K562 (cell line): Measurements from ENCODE around the gene HSPB7. TPM values are rescaled to one million over a fixed set of nuclear protein-coding genes. Genes with fewer than 3 reads are reported as not detected.
A peak's percentile ranks its signal among the peaks of the same experiment; 100 is the strongest.

ENCODE experiments used
- ATAC-seq: fragments of 200-7000 bp; cut with Tn5 transposase; 3 replicates; pipeline ENCODE4 v1.9.1; 2020; ENCODE audit warnings: moderate library complexity
- BruUV-seq: library from RNA; stranded (reverse); fragments of 400-500 nt; replicated peaks from 2 replicates; lab custom pipeline; 2021; lab: Mats Ljungman, UMichigan
- CTCF ChIA-PET: fragments of 300-600 bp; formaldehyde crosslinking; extraction: SDS; loops from one replicate; lab custom pipeline; 2021; ENCODE audit warnings: low intra/inter-chr PET ratio; lab: Yijun Ruan, JAX
- POLR2A ChIA-PET: fragments of 300-600, 350-650 bp; sonication (Branson Sonifier 250); formaldehyde crosslinking; extraction: SDS; loops from one replicate; lab custom pipeline; 2021; ENCODE audit warnings: antibody characterized with exemption, inconsistent platforms; lab: Yijun Ruan, JAX
- DNase-seq, 4 experiments: peaks; one replicate each; pipeline versions ENCODE4 v3.0.0 to v3.0.0-alpha.2; 2011 to 2018; ENCODE audit warnings: low spot score in 3 of 4, mixed read lengths in 3 of 4; ENCODE audit errors: extremely low read depth in 1 of 4
- FAIRE-seq: peaks from 2 replicates; lab custom pipeline; 2011; peaks lifted over from hg19 to GRCh38; lab: Jason Lieb, UNC
- H2AFZ ChIP-seq: 2 replicates; pipeline ENCODE4 v1.6.0; 2011; ENCODE audit warnings: low read depth, low read length, control low read depth, inconsistent platforms
- H3K27ac ChIP-seq: fragments of 200-600 bp; 3 replicates; pipeline ENCODE4 v1.8.0; 2011; ENCODE audit warnings: low read depth, mild to moderate bottlenecking, control low read depth, inconsistent platforms, low read length, moderate library complexity, mixed read lengths; ENCODE audit errors: extremely low read depth
- H3K27me3 ChIP-seq, 2 experiments: fragments of 300-600 bp in 1 of 2; 2 replicates in 1 of 2; 3 replicates in 1 of 2; pipeline versions ENCODE4 v1.6.0 to v1.8.0; 2011; ENCODE audit warnings: inconsistent platforms in 2 of 2, low read length in 2 of 2, mild to moderate bottlenecking in 1 of 2, mixed read lengths in 1 of 2, moderate library complexity in 1 of 2; ENCODE audit not compliant: control insufficient read depth in 2 of 2, insufficient read depth in 2 of 2
- H3K36me3 ChIP-seq: fragments of 300-600 bp; 3 replicates; pipeline ENCODE4 v1.8.0; 2011; ENCODE audit warnings: mild to moderate bottlenecking, low read length, inconsistent platforms; ENCODE audit not compliant: control insufficient read depth, insufficient read depth
- H3K4me1 ChIP-seq, 2 experiments: fragments of 200-600 bp in 1 of 2; replicated peaks in 1 of 2; 2 replicates in 1 of 2; 3 replicates in 1 of 2; pipeline versions ENCODE4 v1.5.1 to v1.8.0; 2011; ENCODE audit warnings: inconsistent platforms in 2 of 2, low read length in 2 of 2, mild to moderate bottlenecking in 1 of 2, mixed read lengths in 1 of 2, moderate library complexity in 1 of 2; ENCODE audit not compliant: control insufficient read depth in 2 of 2, insufficient read depth in 2 of 2
- H3K4me2 ChIP-seq: 2 replicates; pipeline ENCODE4 v1.6.1; 2011; ENCODE audit warnings: low read length, control low read depth, inconsistent platforms, mixed read lengths; ENCODE audit not compliant: insufficient read depth
- H3K4me3 ChIP-seq: fragments of 200-600 bp; sonication (generic), shearing (Covaris generic); 2 replicates; pipeline ENCODE4 v1.5.1; 2016; ENCODE audit warnings: control low read depth, inconsistent platforms
- H3K79me2 ChIP-seq: fragments of 200-600 bp; 3 replicates; pipeline ENCODE4 v1.8.0; 2011; ENCODE audit warnings: low read length, inconsistent platforms; ENCODE audit not compliant: control insufficient read depth, insufficient read depth
- H3K9ac ChIP-seq, 2 experiments: 2 replicates each; pipeline versions ENCODE4 v1.6.0 to v1.6.1; 2011; ENCODE audit warnings: low read depth in 2 of 2, low read length in 2 of 2, control low read depth in 1 of 2, inconsistent platforms in 1 of 2, mild to moderate bottlenecking in 1 of 2, mixed read lengths in 1 of 2; ENCODE audit not compliant: insufficient read depth in 1 of 2
- H3K9me1 ChIP-seq: one replicate; pipeline ENCODE4 v1.6.0; 2011; ENCODE audit warnings: inconsistent platforms, mild to moderate bottlenecking, low read length, moderate library complexity; ENCODE audit not compliant: control insufficient read depth, insufficient read depth
- H3K9me3 ChIP-seq: replicated peaks from 2 replicates; pipeline ENCODE4 v1.5.1; 2011; ENCODE audit warnings: low read depth, low read length, inconsistent platforms; ENCODE audit not compliant: control insufficient read depth, insufficient read depth
- H4K20me1 ChIP-seq: replicated peaks from 2 replicates; pipeline ENCODE4 v1.6.1; 2011; ENCODE audit warnings: low read length, inconsistent platforms, mixed read lengths; ENCODE audit not compliant: control insufficient read depth, insufficient read depth
- FOXA1 ChIP-seq: fragments of 450-650 bp; IDR thresholded peaks from 2 replicates; pipeline ENCODE4 v1.6.1; 2016; ENCODE audit warnings: mild to moderate bottlenecking, borderline replicate concordance
- TRIM24 ChIP-seq, 2 experiments: fragments of 450-650 bp; IDR thresholded peaks; 2 replicates each; pipeline ENCODE4 v1.6.1; 2016
- TRIM28 ChIP-seq: fragments of 450-650 bp; IDR thresholded peaks from 2 replicates; pipeline ENCODE4 v1.6.1; 2017
- WGBS: fragments of 100-300 bp; shearing (Covaris generic); methylation state at CpG from one replicate; pipeline ENCODE4 v1.1.6; 2016; ENCODE audit warnings: low coverage, mixed read lengths; ENCODE audit not compliant: insufficient coverage; ENCODE audit errors: missing lambda C conversion rate; 5-methylcytosine and 5-hydroxymethylcytosine counted together
- in situ Hi-C: fragments of 300-500 bp; cut with MboI; formaldehyde crosslinking; loops from 4 replicates; pipeline ENCODE4 v1.15.0; 2018; ENCODE audit warnings: inconsistent platforms, mixed read lengths
- intact Hi-C: fragments of 100-400 bp; cut with micrococcal nuclease; formaldehyde crosslinking; loops from 2 replicates; pipeline ENCODE4 v1.14.2; 2022
- polyA plus RNA-seq, 8 experiments: library from polyadenylated mRNA; depleted of rRNA in 4 of 8; stranded (reverse) in 5 of 8; unstranded in 3 of 8; fragments of >200 nt; fragmentation: Nextera tagmentation in 2 of 8; fragmentation: Illumina TruSeq in 1 of 8; extraction: Ambion mirVana in 2 of 8; extraction: Trizol in 1 of 8; gene quantifications; 2 replicates each; pipeline versions ENCODE4 v1.2.1 to v1.2.3, GENCODE V29; 2011 to 2014; ENCODE audit warnings: inconsistent platforms in 1 of 8, missing spikeins in 1 of 8
- small RNA-seq: library from RNA; depleted of rRNA; stranded (forward); fragments of <200 nt; gene quantifications from one replicate; pipeline ENCODE3, GENCODE V24; 2014
- total RNA-seq, 7 experiments: library from RNA; depleted of rRNA in 6 of 7; stranded (reverse); fragments of >200 nt in 6 of 7; fragmentation: Illumina TruSeq in 2 of 7; extraction: Trizol in 2 of 7; gene quantifications; 2 replicates each; pipeline versions ENCODE4 v1.2.1 to v1.2.3, GENCODE V29; 2011 to 2021; ENCODE audit warnings: low replicate concordance in 1 of 7
- TF ChIP-seq, protein P1 (sequence below): IDR thresholded peaks from 2 replicates; pipeline ENCODE4 v1.6.1; 2011; ENCODE audit warnings: borderline replicate concordance, low read depth, mild to moderate bottlenecking, moderate library complexity, low read length; ENCODE audit not compliant: insufficient read depth, poor library complexity, severe bottlenecking

The HSPB7 gene
- total and polyA plus RNA-seq, 9 of the 15 experiments (the other 6 are each of a cell fraction or from before 2014, with no cell fraction given), result 0.05 to 0.19 (median 0.07) TPM; not detected in 6

DNA sequence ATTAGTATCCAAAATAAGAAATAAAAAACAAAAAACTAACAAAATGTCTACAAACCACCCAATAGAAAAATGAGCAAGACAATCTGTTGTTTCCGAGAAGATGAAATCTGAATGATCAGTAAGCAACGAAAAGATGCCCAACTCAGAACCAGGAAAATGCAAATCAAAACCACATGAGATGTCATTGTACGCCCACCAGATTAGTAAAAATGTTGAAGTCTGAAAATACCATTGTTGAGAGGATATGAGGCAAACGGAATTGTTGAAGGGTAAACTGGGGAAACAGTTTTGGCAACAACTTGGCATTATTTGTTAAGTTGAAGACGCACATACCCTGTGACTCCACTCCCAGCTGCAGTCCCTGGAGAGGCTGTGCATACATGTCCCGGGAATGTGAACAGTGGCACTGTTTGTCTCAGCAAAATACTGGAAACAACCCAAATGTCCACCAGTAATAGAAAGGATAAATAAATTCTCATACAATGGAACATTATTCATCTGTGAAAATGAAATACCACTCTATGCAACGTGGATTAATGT is 52.5 kb downstream of the HSPB7 start:
- H3K36me3 ChIP-seq, result peaks cover 53% of the 10 kb centered on the region; the same call in 2 of the 3 replicates
- ATAC-seq (no peak), FAIRE-seq (no peak), DNase-seq (peak in 1 of 4 experiments; percentile 6)
- in situ Hi-C loops (no loop called here), intact Hi-C loops (no loop called here)
- no peak overlapping the region for H3K4me3 ChIP-seq
- H3K9me3 ChIP-seq, result no peaks in the 10 kb centered on the region
- no peaks in the 10 kb centered on the region for H3K9me1 ChIP-seq
- TF ChIP-seq TRIM28 (no peak), TRIM24 (IDR thresholded peaks at IDR 0.05) (no peak), FOXA1 (no peak)
- TF ChIP-seq, protein P1, sequence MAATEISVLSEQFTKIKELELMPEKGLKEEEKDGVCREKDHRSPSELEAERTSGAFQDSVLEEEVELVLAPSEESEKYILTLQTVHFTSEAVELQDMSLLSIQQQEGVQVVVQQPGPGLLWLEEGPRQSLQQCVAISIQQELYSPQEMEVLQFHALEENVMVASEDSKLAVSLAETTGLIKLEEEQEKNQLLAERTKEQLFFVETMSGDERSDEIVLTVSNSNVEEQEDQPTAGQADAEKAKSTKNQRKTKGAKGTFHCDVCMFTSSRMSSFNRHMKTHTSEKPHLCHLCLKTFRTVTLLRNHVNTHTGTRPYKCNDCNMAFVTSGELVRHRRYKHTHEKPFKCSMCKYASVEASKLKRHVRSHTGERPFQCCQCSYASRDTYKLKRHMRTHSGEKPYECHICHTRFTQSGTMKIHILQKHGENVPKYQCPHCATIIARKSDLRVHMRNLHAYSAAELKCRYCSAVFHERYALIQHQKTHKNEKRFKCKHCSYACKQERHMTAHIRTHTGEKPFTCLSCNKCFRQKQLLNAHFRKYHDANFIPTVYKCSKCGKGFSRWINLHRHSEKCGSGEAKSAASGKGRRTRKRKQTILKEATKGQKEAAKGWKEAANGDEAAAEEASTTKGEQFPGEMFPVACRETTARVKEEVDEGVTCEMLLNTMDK, result no peak
- CTCF ChIA-PET, result no interaction called here
- H3K4me2 ChIP-seq, result no peak overlapping the region
- no peaks in the 10 kb centered on the region for H4K20me1 ChIP-seq
- 79% methylated on average over 7 of the region's 7 CpGs for WGBS
- no peaks in the 10 kb centered on the region for H3K27me3 ChIP-seq
- peaks cover 47% of the 10 kb centered on the region for H3K79me2 ChIP-seq
- no peak overlapping the region for H2AFZ ChIP-seq
- POLR2A ChIA-PET, result interaction anchor here (1.6 kb wide), 1 partner anchor 8 kb away, joined by 6 read pairs; no protein-coding TSS in a partner anchor
- no TSS peak for BruUV-seq
- H3K27ac ChIP-seq, result no peak overlapping the region
- H3K4me1 ChIP-seq, result no peaks in the 10 kb centered on the region; a peak in 1 of 5 replicates
- H3K9ac ChIP-seq, result no peak overlapping the region

Small RNA genes within 50 kb of the gene (small RNA-seq; reads per million reads assigned to genes)
- gene AL355994.1, result not detected
- gene AL355994.5, result not detected

Other genes starting within 250 kb of the HSPB7 start
Only the 7 nearest of the 10 such genes appear.
- 27.2 and 27.8 TPM in 2 replicates for gene SPEN, start 170.3 kb downstream of the HSPB7 start, total RNA-seq (2014; rRNA removed)
- 29.9 and 36.1 TPM in 2 replicates for gene SPEN, start 170.3 kb downstream of the HSPB7 start, total RNA-seq (2014; rRNA removed; fragmentation: Illumina TruSeq; extraction: Trizol)
- gene SPEN, start 170.3 kb downstream of the HSPB7 start, total RNA-seq (2015; rRNA removed; fragmentation: Illumina TruSeq; extraction: Trizol), result 24.5 and 29.1 TPM in 2 replicates
- 72.1 and 80.2 TPM in 2 replicates for gene SPEN, start 170.3 kb downstream of the HSPB7 start, total RNA-seq (2021)
- 11.9 and 16.4 TPM in 2 replicates for gene SPEN, start 170.3 kb downstream of the HSPB7 start, polyA plus RNA-seq (2011; rRNA removed)
- gene SPEN, start 170.3 kb downstream of the HSPB7 start, polyA plus RNA-seq (2014; fragmentation: Illumina TruSeq; extraction: Trizol), result 87.5 and 87.6 TPM in 2 replicates
- 10 to 100 TPM in 1 of 2 experiments, 1 to 10 TPM in 1; 5.7 to 13.1 TPM for gene SPEN, start 170.3 kb downstream of the HSPB7 start, polyA plus RNA-seq (2014; fragmentation: Nextera tagmentation; extraction: Ambion mirVana)
- gene SPEN, start 170.3 kb downstream of the HSPB7 start, polyA plus RNA-seq (2014; rRNA removed), result 31.9 and 34.6 TPM in 2 replicates
- 43.3 and 54.0 TPM in 2 replicates for gene ZBTB17, start 41.9 kb downstream of the HSPB7 start, total RNA-seq (2014; rRNA removed)
- gene ZBTB17, start 41.9 kb downstream of the HSPB7 start, total RNA-seq (2014; rRNA removed; fragmentation: Illumina TruSeq; extraction: Trizol), result 10.4 and 11.0 TPM in 2 replicates
- gene ZBTB17, start 41.9 kb downstream of the HSPB7 start, total RNA-seq (2015; rRNA removed; fragmentation: Illumina TruSeq; extraction: Trizol), result 29.6 and 33.2 TPM in 2 replicates
- gene ZBTB17, start 41.9 kb downstream of the HSPB7 start, total RNA-seq (2021), result 46.5 and 53.4 TPM in 2 replicates
- gene ZBTB17, start 41.9 kb downstream of the HSPB7 start, polyA plus RNA-seq (2011; rRNA removed), result 43.4 and 71.1 TPM in 2 replicates
- 15.1 and 31.6 TPM in 2 replicates for gene ZBTB17, start 41.9 kb downstream of the HSPB7 start, polyA plus RNA-seq (2014; fragmentation: Illumina TruSeq; extraction: Trizol)
- 1 to 10 TPM; 1.1 to 1.7 TPM for gene ZBTB17, start 41.9 kb downstream of the HSPB7 start, polyA plus RNA-seq (2014; fragmentation: Nextera tagmentation; extraction: Ambion mirVana)
- 50.3 and 54.1 TPM in 2 replicates for gene ZBTB17, start 41.9 kb downstream of the HSPB7 start, polyA plus RNA-seq (2014; rRNA removed)
- gene SRARP, start 13.8 kb downstream of the HSPB7 start, total RNA-seq (2014; rRNA removed), result not detected in 2 replicates
- not detected in 2 replicates for gene SRARP, start 13.8 kb downstream of the HSPB7 start, total RNA-seq (2014; rRNA removed; fragmentation: Illumina TruSeq; extraction: Trizol)
- not detected in 2 replicates for gene SRARP, start 13.8 kb downstream of the HSPB7 start, total RNA-seq (2015; rRNA removed; fragmentation: Illumina TruSeq; extraction: Trizol)
- gene SRARP, start 13.8 kb downstream of the HSPB7 start, total RNA-seq (2021), result not detected in 2 replicates
- not detected in 2 replicates for gene SRARP, start 13.8 kb downstream of the HSPB7 start, polyA plus RNA-seq (2011; rRNA removed)
- not detected in 2 replicates for gene SRARP, start 13.8 kb downstream of the HSPB7 start, polyA plus RNA-seq (2014; fragmentation: Illumina TruSeq; extraction: Trizol)
- not detected for gene SRARP, start 13.8 kb downstream of the HSPB7 start, polyA plus RNA-seq (2014; fragmentation: Nextera tagmentation; extraction: Ambion mirVana)
- gene SRARP, start 13.8 kb downstream of the HSPB7 start, polyA plus RNA-seq (2014; rRNA removed), result not detected in 2 replicates
- 0.18 TPM in 1 of 2 replicates, not detected in the other for gene CLCNKA, start 4.0 kb upstream of the HSPB7 start, total RNA-seq (2014; rRNA removed)
- not detected in 2 replicates for gene CLCNKA, start 4.0 kb upstream of the HSPB7 start, total RNA-seq (2014; rRNA removed; fragmentation: Illumina TruSeq; extraction: Trizol)
- not detected in 2 replicates for gene CLCNKA, start 4.0 kb upstream of the HSPB7 start, total RNA-seq (2015; rRNA removed; fragmentation: Illumina TruSeq; extraction: Trizol)
- 0.07 and 0.18 TPM in 2 replicates for gene CLCNKA, start 4.0 kb upstream of the HSPB7 start, total RNA-seq (2021)
- 0.10 and 0.45 TPM in 2 replicates for gene CLCNKA, start 4.0 kb upstream of the HSPB7 start, polyA plus RNA-seq (2011; rRNA removed)
- 0.10 TPM in 1 of 2 replicates, not detected in the other for gene CLCNKA, start 4.0 kb upstream of the HSPB7 start, polyA plus RNA-seq (2014; fragmentation: Illumina TruSeq; extraction: Trizol)
- gene CLCNKA, start 4.0 kb upstream of the HSPB7 start, polyA plus RNA-seq (2014; fragmentation: Nextera tagmentation; extraction: Ambion mirVana), result under 1 TPM in 1 of 2 experiments, not detected in 1; 0.03 TPM
- gene CLCNKA, start 4.0 kb upstream of the HSPB7 start, polyA plus RNA-seq (2014; rRNA removed), result 0.37 TPM in 1 of 2 replicates, not detected in the other
- 0.64 and 1.6 TPM in 2 replicates for gene CLCNKB, start 25.7 kb upstream of the HSPB7 start, total RNA-seq (2014; rRNA removed)
- gene CLCNKB, start 25.7 kb upstream of the HSPB7 start, total RNA-seq (2014; rRNA removed; fragmentation: Illumina TruSeq; extraction: Trizol), result 0.32 and 0.40 TPM in 2 replicates
- 0.19 and 0.29 TPM in 2 replicates for gene CLCNKB, start 25.7 kb upstream of the HSPB7 start, total RNA-seq (2015; rRNA removed; fragmentation: Illumina TruSeq; extraction: Trizol)
- gene CLCNKB, start 25.7 kb upstream of the HSPB7 start, total RNA-seq (2021), result 1.1 TPM in 2 replicates
- 1.4 and 4.0 TPM in 2 replicates for gene CLCNKB, start 25.7 kb upstream of the HSPB7 start, polyA plus RNA-seq (2011; rRNA removed)
- gene CLCNKB, start 25.7 kb upstream of the HSPB7 start, polyA plus RNA-seq (2014; fragmentation: Illumina TruSeq; extraction: Trizol), result 0.97 and 1.1 TPM in 2 replicates
- under 1 TPM; 0.08 to 0.49 TPM for gene CLCNKB, start 25.7 kb upstream of the HSPB7 start, polyA plus RNA-seq (2014; fragmentation: Nextera tagmentation; extraction: Ambion mirVana)
- 1.2 and 1.7 TPM in 2 replicates for gene CLCNKB, start 25.7 kb upstream of the HSPB7 start, polyA plus RNA-seq (2014; rRNA removed)
- gene FAM131C, start 55.6 kb upstream of the HSPB7 start, total RNA-seq (2014; rRNA removed), result not detected in 2 replicates
- gene FAM131C, start 55.6 kb upstream of the HSPB7 start, total RNA-seq (2014; rRNA removed; fragmentation: Illumina TruSeq; extraction: Trizol), result not detected in 2 replicates
- gene FAM131C, start 55.6 kb upstream of the HSPB7 start, total RNA-seq (2015; rRNA removed; fragmentation: Illumina TruSeq; extraction: Trizol), result not detected in 2 replicates
- gene FAM131C, start 55.6 kb upstream of the HSPB7 start, total RNA-seq (2021), result 0.16 and 0.18 TPM in 2 replicates
- 0.10 and 0.12 TPM in 2 replicates for gene FAM131C, start 55.6 kb upstream of the HSPB7 start, polyA plus RNA-seq (2011; rRNA removed)
- gene FAM131C, start 55.6 kb upstream of the HSPB7 start, polyA plus RNA-seq (2014; fragmentation: Illumina TruSeq; extraction: Trizol), result 0.11 TPM in 1 of 2 replicates, not detected in the other
- gene FAM131C, start 55.6 kb upstream of the HSPB7 start, polyA plus RNA-seq (2014; fragmentation: Nextera tagmentation; extraction: Ambion mirVana), result not detected
- 0.29 TPM in 1 of 2 replicates, not detected in the other for gene FAM131C, start 55.6 kb upstream of the HSPB7 start, polyA plus RNA-seq (2014; rRNA removed)
- gene EPHA2, start 138.0 kb upstream of the HSPB7 start, total RNA-seq (2014; rRNA removed), result not detected in 2 replicates
- gene EPHA2, start 138.0 kb upstream of the HSPB7 start, total RNA-seq (2014; rRNA removed; fragmentation: Illumina TruSeq; extraction: Trizol), result 0.04 and 0.06 TPM in 2 replicates
- gene EPHA2, start 138.0 kb upstream of the HSPB7 start, total RNA-seq (2015; rRNA removed; fragmentation: Illumina TruSeq; extraction: Trizol), result not detected in 2 replicates
- 0.36 and 0.40 TPM in 2 replicates for gene EPHA2, start 138.0 kb upstream of the HSPB7 start, total RNA-seq (2021)
- 0.16 and 0.17 TPM in 2 replicates for gene EPHA2, start 138.0 kb upstream of the HSPB7 start, polyA plus RNA-seq (2011; rRNA removed)
- 0.07 and 0.12 TPM in 2 replicates for gene EPHA2, start 138.0 kb upstream of the HSPB7 start, polyA plus RNA-seq (2014; fragmentation: Illumina TruSeq; extraction: Trizol)
- gene EPHA2, start 138.0 kb upstream of the HSPB7 start, polyA plus RNA-seq (2014; fragmentation: Nextera tagmentation; extraction: Ambion mirVana), result not detected
- 0.05 TPM in 2 replicates for gene EPHA2, start 138.0 kb upstream of the HSPB7 start, polyA plus RNA-seq (2014; rRNA removed)